Naive thymus-derived CD8-positive, alpha-beta T cell (primary cell): ENCODE measurements around the gene TRIM10. TPM values are rescaled to one million over a fixed set of nuclear protein-coding genes. Genes with fewer than 3 reads are reported as not detected.

Experiments used
- ATAC-seq, 2 donors: fragments of 150-1000 bp; cut with Tn5 transposase in 1 of 2; sonication (Bioruptor Pico), chemical (Tn5 transposase) in 1 of 2; 1 replicate in 1 of 2; 2 replicates in 1 of 2; pipeline ENCODE4 v1.10.0; 2021; ENCODE audit warnings: mild to moderate bottlenecking in 2 of 2, moderate library complexity in 2 of 2
- POLR2A ChIA-PET: fragments of 350-600 bp; sonication (Branson Sonifier 250); formaldehyde crosslinking; loops from one replicate; lab custom pipeline; 2021; ENCODE audit warnings: antibody characterized with exemption; lab: Charles Lee
- DNase-seq, 10 donors: peaks; one replicate each; pipeline versions ENCODE4 v3.0.0 to v3.0.0-alpha.2; 2020 to 2022
- H3K27ac Mint-ChIP-seq, 10 donors: one replicate each; pipeline ENCODE4 v1.8.0; 2020 to 2022; ENCODE audit warnings: mild to moderate bottlenecking in 10 of 10, mixed read lengths in 10 of 10, moderate library complexity in 4 of 10, inconsistent platforms in 1 of 10
- H3K27me3 Mint-ChIP-seq, 5 donors: one replicate each; pipeline ENCODE4 v1.8.0; 2021 to 2022; ENCODE audit warnings: mixed read lengths in 5 of 5
- H3K36me3 Mint-ChIP-seq, 3 donors: one replicate each; pipeline ENCODE4 v1.8.0; 2020 to 2022; ENCODE audit warnings: mixed read lengths in 3 of 3, mild to moderate bottlenecking in 2 of 3, inconsistent platforms in 1 of 3
- H3K4me1 Mint-ChIP-seq, 4 donors: one replicate each; pipeline ENCODE4 v1.8.0; 2021 to 2022; ENCODE audit warnings: mixed read lengths in 4 of 4
- H3K4me3 Mint-ChIP-seq, 10 donors: one replicate each; pipeline ENCODE4 v1.8.0; 2020 to 2022; ENCODE audit warnings: mild to moderate bottlenecking in 10 of 10, mixed read lengths in 10 of 10, moderate library complexity in 6 of 10, inconsistent platforms in 1 of 10
- H3K9me3 Mint-ChIP-seq, 9 donors: one replicate each; pipeline ENCODE4 v1.8.0; 2020 to 2022; ENCODE audit warnings: mixed read lengths in 9 of 9, mild to moderate bottlenecking in 3 of 9, inconsistent platforms in 1 of 9, moderate library complexity in 1 of 9
- polyA plus RNA-seq, 3 donors: library from polyadenylated mRNA; unstranded; fragments of 300-500 nt; fragmentation: Illumina TruSeq; gene quantifications; one replicate each; pipeline ENCODE4 v1.2.3, GENCODE V29; 2021
- total RNA-seq, 8 experiments: library from RNA in 2 of 8; stranded (reverse) in 2 of 8; gene quantifications; one replicate each; pipeline ENCODE4 v1.2.3 and lab custom pipeline; 2021 to 2026

TRIM10 gene
- total and polyA plus RNA-seq, 5 experiments from 2014 or later, result not detected

DNA sequence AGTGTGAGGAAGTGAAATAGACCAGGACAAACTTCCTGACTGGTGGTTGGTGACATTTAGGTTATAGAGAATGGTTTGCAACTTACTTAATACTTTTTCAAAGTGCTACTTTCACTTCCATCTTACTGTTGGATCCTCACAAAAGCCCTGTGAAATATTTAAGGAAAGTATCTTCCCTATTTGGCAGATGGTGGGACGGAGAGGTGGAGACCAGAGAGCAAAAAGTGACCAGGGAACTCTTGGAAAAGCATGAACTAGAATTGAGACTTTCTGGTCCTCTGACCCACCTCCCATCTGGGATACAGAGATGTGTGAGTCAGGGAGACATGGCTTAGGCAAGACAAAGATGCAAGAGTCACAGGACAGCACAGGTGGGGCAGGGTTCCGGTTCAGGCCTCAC lies 3.0 kb downstream of the TRIM10 start:
- Mint-ChIP-seq H3K4me1 (peaks cover 0 to 6% (median 1%) of the 10 kb centered on the region in 4 donors), H3K36me3 (no peaks in the 10 kb centered on the region), H3K9me3 (no peaks in the 10 kb centered on the region), H3K4me3 (no peak overlapping the region), H3K27ac (no peak overlapping the region), H3K27me3 (peaks cover 11 to 32% (median 24%) of the 10 kb centered on the region in 5 donors)
- DNase-seq (no peak), ATAC-seq (no peak)
- POLR2A ChIA-PET, result no interaction called here

DNA sequence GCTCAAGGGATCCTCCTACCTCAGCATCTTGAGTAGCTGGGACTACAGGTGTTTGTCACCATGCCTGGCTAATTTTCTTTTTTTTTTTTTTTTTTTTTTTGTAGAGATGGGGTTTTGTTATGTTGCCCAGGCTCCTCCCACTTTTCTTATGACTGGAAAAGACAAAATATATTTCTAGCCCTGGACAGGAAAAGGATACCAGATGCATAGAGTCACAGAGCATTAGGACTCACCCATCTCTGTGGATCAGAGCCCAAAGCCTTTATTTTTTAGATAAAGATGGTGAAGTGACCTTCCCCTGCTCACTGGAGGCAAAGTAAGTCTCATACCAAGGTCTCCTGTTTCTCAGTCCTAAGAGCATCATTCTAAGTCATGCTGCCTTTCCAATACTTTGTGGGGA lies 3.4 kb downstream of the TRIM10 start:
- peaks cover 0 to 4% (median under 1%) of the 10 kb centered on the region in 4 donors for H3K4me1 Mint-ChIP-seq
- no peak overlapping the region for H3K4me3 Mint-ChIP-seq
- no peak for ATAC-seq
- H3K9me3 Mint-ChIP-seq, result no peaks in the 10 kb centered on the region
- H3K36me3 Mint-ChIP-seq, result no peaks in the 10 kb centered on the region
- POLR2A ChIA-PET, result no interaction called here
- no peak overlapping the region for H3K27ac Mint-ChIP-seq
- H3K27me3 Mint-ChIP-seq, result peaks cover 11 to 36% (median 24%) of the 10 kb centered on the region in 5 donors
- no peak for DNase-seq

GRCh38 chr6:30156774-30157173 lies 4.2 kb downstream of the TRIM10 start:
- Mint-ChIP-seq H3K4me1 (peaks cover 0 to 2% (median under 1%) of the 10 kb centered on the region in 4 donors), H3K9me3 (no peaks in the 10 kb centered on the region), H3K27me3 (peaks cover 11 to 36% (median 24%) of the 10 kb centered on the region in 5 donors), H3K27ac (no peak overlapping the region), H3K36me3 (no peaks in the 10 kb centered on the region), H3K4me3 (no peak overlapping the region)
- ATAC-seq (no peak), DNase-seq (no peak)
- POLR2A ChIA-PET, result no interaction called here

- DNase-seq (no peak), ATAC-seq (no peak)
- Mint-ChIP-seq H3K4me3 (no peak overlapping the region), H3K27ac (no peak overlapping the region), H3K4me1 (peaks cover 2 to 5% (median 4%) of the 10 kb centered on the region in 4 donors), H3K36me3 (no peaks in the 10 kb centered on the region), H3K9me3 (no peaks in the 10 kb centered on the region), H3K27me3 (peaks cover 11 to 36% (median 24%) of the 10 kb centered on the region in 5 donors)
- POLR2A ChIA-PET, result no interaction called here
These were observed 4.8 kb downstream of the TRIM10 start for GRCh38 chr6:30156262-30156599.

GRCh38 chr6:30155520-30156261 lies 5.3 kb downstream of the TRIM10 start:
- DNase-seq (no peak), ATAC-seq (no peak)
- Mint-ChIP-seq H3K4me1 (peaks cover 2 to 5% (median 4%) of the 10 kb centered on the region in 4 donors), H3K27ac (no peak overlapping the region), H3K36me3 (no peaks in the 10 kb centered on the region), H3K4me3 (no peak overlapping the region), H3K27me3 (peaks cover 11 to 38% (median 26%) of the 10 kb centered on the region in 5 donors), H3K9me3 (no peaks in the 10 kb centered on the region)
- POLR2A ChIA-PET, result no interaction called here

DNA sequence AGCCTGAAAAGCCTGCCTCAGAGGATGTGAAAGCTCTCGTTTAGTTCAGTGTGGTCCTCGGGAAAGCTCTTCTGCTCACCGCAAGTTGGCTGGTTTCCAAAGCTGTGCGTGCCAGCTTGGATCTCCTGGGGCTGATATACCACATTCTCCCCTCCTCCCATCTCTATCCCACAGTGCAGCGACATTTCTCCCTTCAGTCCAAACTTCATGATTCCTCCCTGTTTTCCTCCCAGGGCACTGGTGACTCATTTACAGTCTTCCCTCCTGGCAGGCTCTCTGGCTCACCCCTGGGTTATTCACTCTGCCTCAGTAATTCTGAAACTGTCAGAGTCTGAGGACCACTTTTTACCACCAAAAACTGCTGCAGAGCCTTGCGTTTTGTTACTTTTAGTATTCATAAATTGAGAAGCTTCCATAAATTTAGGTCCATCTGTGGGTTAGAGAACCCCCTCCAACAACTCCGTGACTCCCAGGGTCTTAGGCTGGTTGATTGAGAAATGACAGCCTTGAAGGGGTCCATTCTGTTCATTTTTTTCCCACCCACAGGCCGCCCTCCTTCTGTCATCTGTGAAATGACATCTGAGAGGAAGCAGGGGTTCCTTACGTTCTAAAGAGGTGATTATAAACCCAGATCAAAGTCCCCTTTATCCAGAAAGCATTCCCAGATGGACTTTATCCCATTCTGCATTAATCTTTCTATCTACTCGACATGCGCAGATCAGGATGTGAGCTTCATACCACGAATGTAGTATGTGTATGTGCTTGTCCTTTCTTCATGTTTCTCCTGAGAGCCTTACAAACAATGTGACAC lies 6.1 kb downstream of the TRIM10 start:
- no peaks in the 10 kb centered on the region for H3K36me3 Mint-ChIP-seq
- POLR2A ChIA-PET, result interaction anchor here (0.6 kb wide), 1 partner anchor 52 kb away, joined by 3 read pairs; no protein-coding TSS in a partner anchor
- no peak overlapping the region for H3K27ac Mint-ChIP-seq
- no peaks in the 10 kb centered on the region for H3K9me3 Mint-ChIP-seq
- H3K4me1 Mint-ChIP-seq, result peaks cover 2 to 5% (median 4%) of the 10 kb centered on the region in 4 donors
- peaks cover 14 to 42% (median 34%) of the 10 kb centered on the region in 5 donors for H3K27me3 Mint-ChIP-seq
- ATAC-seq, result no peak
- no peak for DNase-seq
- H3K4me3 Mint-ChIP-seq, result no peak overlapping the region

DNA sequence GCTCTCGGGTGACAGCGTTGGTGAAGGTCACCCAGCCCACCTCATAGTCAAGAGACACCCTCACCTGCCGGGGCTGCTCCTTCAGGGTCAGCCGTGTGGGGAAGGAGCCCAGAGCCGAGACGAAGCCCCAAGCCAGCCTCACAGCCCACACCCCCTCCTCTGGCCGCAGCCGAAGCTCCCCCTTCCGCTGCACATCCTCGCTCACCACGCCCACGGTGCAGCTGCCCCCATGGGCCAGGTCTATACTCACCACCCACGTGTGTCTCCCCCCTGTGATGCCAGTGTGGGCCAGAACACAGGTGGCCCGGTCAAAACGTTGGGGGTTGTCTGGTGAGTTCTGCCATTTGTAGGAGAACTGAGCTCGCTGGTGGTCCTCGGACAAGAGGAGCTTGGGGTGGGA lies 7.0 kb downstream of the TRIM10 start:
- no peak overlapping the region for H3K27ac Mint-ChIP-seq
- peaks cover 11 to 45% (median 34%) of the 10 kb centered on the region in 5 donors for H3K27me3 Mint-ChIP-seq
- ATAC-seq, result no peak
- no peaks in the 10 kb centered on the region for H3K9me3 Mint-ChIP-seq
- no peaks in the 10 kb centered on the region for H3K36me3 Mint-ChIP-seq
- peaks cover 2 to 5% (median 4%) of the 10 kb centered on the region in 4 donors for H3K4me1 Mint-ChIP-seq
- POLR2A ChIA-PET, result no interaction called here
- no peak for DNase-seq
- no peak overlapping the region for H3K4me3 Mint-ChIP-seq

- Mint-ChIP-seq H3K9me3 (no peaks in the 10 kb centered on the region), H3K4me3 (no peak overlapping the region), H3K27ac (no peak overlapping the region), H3K36me3 (no peaks in the 10 kb centered on the region), H3K27me3 (peaks cover 13 to 49% (median 32%) of the 10 kb centered on the region in 5 donors), H3K4me1 (peaks cover 2 to 5% (median 4%) of the 10 kb centered on the region in 4 donors)
- POLR2A ChIA-PET, result no interaction called here
- no peak for ATAC-seq
- no peak for DNase-seq
These were observed 8.0 kb downstream of the TRIM10 start for GRCh38 chr6:30152910-30153610.

GRCh38 chr6:30152016-30152673 lies 8.9 kb downstream of the TRIM10 start:
- POLR2A ChIA-PET, result no interaction called here

DNA sequence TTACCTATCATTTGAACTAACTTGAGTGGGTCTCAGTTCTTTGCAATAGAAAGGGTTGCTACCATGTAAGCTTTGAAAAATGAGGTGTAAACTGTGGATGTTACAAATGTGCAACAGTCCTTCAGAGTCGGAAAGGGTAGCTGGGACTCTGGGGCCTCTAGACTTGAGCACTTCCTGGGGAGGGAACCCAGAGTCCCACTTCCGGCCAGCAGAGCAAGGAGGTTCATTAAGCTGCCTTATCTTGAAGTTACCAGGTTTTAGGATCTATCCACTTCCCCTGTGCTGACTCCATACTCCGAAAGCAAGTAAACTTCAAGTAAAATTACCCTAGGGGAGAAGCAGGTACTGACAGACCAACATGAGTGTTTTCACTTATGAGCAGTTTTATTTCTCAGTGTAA lies 9.4 kb downstream of the TRIM10 start:
- H3K27ac Mint-ChIP-seq, result no peak overlapping the region
- no peak for DNase-seq
- peaks cover 0 to 5% (median 5%) of the 10 kb centered on the region in 4 donors for H3K4me1 Mint-ChIP-seq
- H3K4me3 Mint-ChIP-seq, result no peak overlapping the region
- no peaks in the 10 kb centered on the region for H3K36me3 Mint-ChIP-seq
- H3K9me3 Mint-ChIP-seq, result no peaks in the 10 kb centered on the region
- POLR2A ChIA-PET, result no interaction called here
- peaks cover 18 to 55% (median 35%) of the 10 kb centered on the region in 5 donors for H3K27me3 Mint-ChIP-seq
- no peak for ATAC-seq

More at GRCh38 chr6:30152016-30152673, 8.9 kb downstream of the TRIM10 start:
- Mint-ChIP-seq H3K4me1 (peaks cover 0 to 5% (median 5%) of the 10 kb centered on the region in 4 donors), H3K36me3 (no peaks in the 10 kb centered on the region), H3K9me3 (no peaks in the 10 kb centered on the region), H3K27me3 (peaks cover 17 to 54% (median 35%) of the 10 kb centered on the region in 5 donors), H3K4me3 (no peak overlapping the region), H3K27ac (no peak overlapping the region)
- ATAC-seq, result no peak
- DNase-seq, result no peak

GRCh38 chr6:30150671-30151395 lies 10.2 kb downstream of the TRIM10 start:
- no peaks in the 10 kb centered on the region for H3K9me3 Mint-ChIP-seq
- ATAC-seq, result no peak
- POLR2A ChIA-PET, result no interaction called here

More at GRCh38 chr6:30150671-30151395, 10.2 kb downstream of the TRIM10 start:
- no peak overlapping the region for H3K4me3 Mint-ChIP-seq
- H3K4me1 Mint-ChIP-seq, result peaks cover 0 to 5% (median 5%) of the 10 kb centered on the region in 4 donors
- H3K27ac Mint-ChIP-seq, result no peak overlapping the region
- peaks cover 13 to 56% (median 30%) of the 10 kb centered on the region in 5 donors for H3K27me3 Mint-ChIP-seq
- no peaks in the 10 kb centered on the region for H3K36me3 Mint-ChIP-seq
- DNase-seq, result no peak
